ENCODE data around the gene FAM32A. TPM values are rescaled to one million over a fixed set of nuclear protein-coding genes. Genes with fewer than 3 reads are reported as not detected.
A peak's percentile ranks its signal among the peaks of the same experiment; 100 is the strongest.

Gene FAM32A
- total and polyA plus RNA-seq, 10 of the 15 experiments (the other 5 are each of a cell fraction or from before 2014, with no cell fraction given): 33.3 to 116 (median 71.9) TPM

DNA sequence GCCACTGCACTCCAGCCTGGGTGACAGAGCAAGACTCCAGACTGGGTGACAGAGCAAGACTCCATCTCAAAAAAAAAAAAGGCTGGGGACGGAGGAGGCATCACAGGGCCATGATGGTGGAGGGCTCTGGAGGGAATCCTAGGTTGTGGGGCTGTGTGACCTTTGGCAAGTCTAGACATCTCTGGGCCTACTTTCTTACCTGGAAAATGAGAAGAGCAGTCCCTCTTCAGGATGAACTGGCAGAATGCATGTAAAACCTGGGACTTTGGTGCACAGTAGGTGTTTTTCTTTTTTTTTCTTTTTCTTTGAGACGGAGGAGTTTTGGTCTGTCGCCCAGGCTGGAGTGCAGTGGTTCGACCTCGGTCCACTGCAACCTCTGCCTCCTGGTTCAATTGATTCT is 25.6 kb upstream of the FAM32A start:
- FAIRE-seq: peak; percentile 7
- ChIA-PET SMC1A (ENCODE audit: uncharacterized antibody, unreplicated experiment) (interaction anchor here (1.2 kb wide), 1 partner anchor 15 kb away, joined by 3 read pairs; no protein-coding TSS in a partner anchor), POLR2A (interaction anchor here (0.6 to 0.8 kb wide), 3 partner anchors 25 to 89 kb away, joined by 3 to 5 read pairs (median 4); no protein-coding TSS in a partner anchor), CTCF (no interaction called here), RAD21 (ENCODE audit: unreplicated experiment) (no interaction called here)
- in situ Hi-C loops (cut with MboI) (no loop called here), intact Hi-C loops (cut with micrococcal nuclease; ENCODE audit: unreplicated experiment) (no loop called here)
- no peak overlapping the region for H3K27ac ChIP-seq (ENCODE audit: control insufficient read depth, insufficient read depth)
- H3K4me2 ChIP-seq (ENCODE audit: control insufficient read depth, insufficient read depth): no peak overlapping the region
- no peak for DNase-seq (ENCODE audit: low read depth, low spot score)
- H3K79me2 ChIP-seq (ENCODE audit: control insufficient read depth, insufficient read depth, low read length): no peaks in the 10 kb centered on the region
- WGBS (ENCODE audit: insufficient coverage, insufficient replicate concordance, low lambda C conversion rate, missing lambda C conversion rate): 97% methylated on average over 5 of the region's 5 CpGs
- peaks cover 3% of the 10 kb centered on the region; the same call in 1 of the 2 replicates for H4K20me1 ChIP-seq (ENCODE audit: control insufficient read depth, insufficient read depth)
- no peak for TF ChIP-seq RAD21 (IDR thresholded peaks at IDR 0.05; ENCODE audit: insufficient read depth, low read depth, low read length)
- H3K4me3 ChIP-seq: no peak overlapping the region
- no peak overlapping the region for H2AFZ ChIP-seq (ENCODE audit: control insufficient read depth, low read depth, low read length)
- ATAC-seq: no peak
- H3K9me3 ChIP-seq (replicated peaks; ENCODE audit: control insufficient read depth, insufficient read depth, low read length): no peaks in the 10 kb centered on the region; the same call in 2 of the 3 replicates
- no TSS peak for BruUV-seq (replicated peaks)
- peaks cover 17 to 24% of the 10 kb centered on the region in 2 experiments for H3K36me3 ChIP-seq (ENCODE audit: control insufficient read depth in 2 of 2, insufficient read depth in 2 of 2, low read length in 1 of 2)
- H3K27me3 ChIP-seq (replicated peaks in 1 of 2; ENCODE audit: control insufficient read depth in 2 of 2, insufficient read depth in 2 of 2, low read length in 1 of 2): no peaks in the 10 kb centered on the region
- no peak overlapping the region for H3K9ac ChIP-seq (ENCODE audit: control insufficient read depth, insufficient read depth, low read length)
- peaks cover 24% of the 10 kb centered on the region for H3K4me1 ChIP-seq (ENCODE audit: control insufficient read depth, insufficient read depth, low read length)

DNA sequence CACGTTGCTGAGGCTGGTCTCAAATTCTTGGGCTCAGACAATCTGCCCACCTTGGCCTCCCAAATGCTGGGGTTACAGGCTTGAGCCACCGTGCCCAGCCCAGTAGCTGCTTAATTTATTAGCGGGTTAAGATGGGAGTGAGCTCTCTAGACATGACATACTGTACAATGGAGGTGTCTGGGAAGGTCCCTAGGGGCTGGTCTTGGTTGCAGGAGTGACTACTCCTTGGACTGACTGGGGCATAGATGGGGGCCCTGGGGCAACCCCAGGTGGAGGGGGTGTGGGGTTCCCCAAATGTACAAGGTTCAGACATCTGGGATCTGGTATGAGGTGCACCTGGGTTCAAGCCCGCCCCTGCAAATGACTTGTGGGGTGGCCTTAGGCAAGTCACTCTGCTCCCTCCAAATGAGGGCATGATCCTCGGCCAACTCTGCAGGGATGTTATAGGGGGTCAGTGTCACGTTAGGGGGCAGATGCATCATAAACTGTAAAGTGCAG is 24.7 kb upstream of the FAM32A start:
- Histone ChIP-seq H2AFZ (ENCODE audit: control insufficient read depth, low read depth, low read length) (no peak overlapping the region), H3K4me3 (no peak overlapping the region), H3K27me3 (replicated peaks in 1 of 2; ENCODE audit: control insufficient read depth in 2 of 2, insufficient read depth in 2 of 2, low read length in 1 of 2) (no peaks in the 10 kb centered on the region), H3K4me1 (ENCODE audit: control insufficient read depth, insufficient read depth, low read length) (peaks cover 15% of the 10 kb centered on the region), H3K9ac (ENCODE audit: control insufficient read depth, insufficient read depth, low read length) (no peak overlapping the region), H3K4me2 (ENCODE audit: control insufficient read depth, insufficient read depth) (no peak overlapping the region), H3K27ac (ENCODE audit: control insufficient read depth, insufficient read depth) (no peak overlapping the region; the same call in 1 of the 2 replicates), H4K20me1 (ENCODE audit: control insufficient read depth, insufficient read depth) (no peaks in the 10 kb centered on the region), H3K9me3 (replicated peaks; ENCODE audit: control insufficient read depth, insufficient read depth, low read length) (no peaks in the 10 kb centered on the region; the same call in 2 of the 3 replicates), H3K36me3 (ENCODE audit: control insufficient read depth in 2 of 2, insufficient read depth in 2 of 2, low read length in 1 of 2) (peaks cover 11 to 16% of the 10 kb centered on the region in 2 experiments), H3K79me2 (ENCODE audit: control insufficient read depth, insufficient read depth, low read length) (no peaks in the 10 kb centered on the region)
- POLR2A ChIA-PET: interaction anchor here (0.5 to 2.3 kb wide), 2 partner anchors 17 to 1364 kb away, joined by 3 to 12 read pairs; partner anchors contain the start of gene HSH2D
- RAD21 ChIA-PET (ENCODE audit: unreplicated experiment): no interaction called here
- intact Hi-C loops (cut with micrococcal nuclease; ENCODE audit: unreplicated experiment): no loop called here
- SMC1A ChIA-PET (ENCODE audit: uncharacterized antibody, unreplicated experiment): interaction anchor here (1.2 kb wide), 1 partner anchor 16 kb away, joined by 3 read pairs; no protein-coding TSS in a partner anchor
- DNase-seq (ENCODE audit: low read depth, low spot score) (no peak), ATAC-seq (peak; percentile 54), FAIRE-seq (no peak)
- BruUV-seq (replicated peaks): no TSS peak
- WGBS (ENCODE audit: insufficient coverage, insufficient replicate concordance, low lambda C conversion rate, missing lambda C conversion rate): 8% methylated on average over 6 of the region's 6 CpGs
- CTCF ChIA-PET: interaction anchor here (0.6 to 0.7 kb wide), 2 partner anchors 20 to 98 kb away, joined by 4 read pairs; no protein-coding TSS in a partner anchor
- in situ Hi-C loops (cut with MboI): no loop called here
- no peak for TF ChIP-seq MTA2 (IDR thresholded peaks at IDR 0.05; ENCODE audit: low read depth)
- no peak for TF ChIP-seq YY1 (IDR thresholded peaks at IDR 0.05; ENCODE audit: low read depth, low read length)
- no peak for TF ChIP-seq BCL11A (IDR thresholded peaks at IDR 0.05; ENCODE audit: low read depth, low read length)
- TF ChIP-seq MEF2B (IDR thresholded peaks at IDR 0.05; ENCODE audit: partially characterized antibody, poor library complexity, severe bottlenecking): peak; percentile 42
- 0 out of 2 replicates have a peak, but pooled peaks have one; percentile 26 for TF ChIP-seq IKZF1 (conservative IDR thresholded peaks at IDR 0.05)
- TF ChIP-seq POLR2A (IDR thresholded peaks at IDR 0.05; ENCODE audit: low read depth, low read length): peak; percentile 52
- TF ChIP-seq EP300 (IDR thresholded peaks at IDR 0.05; ENCODE audit: borderline replicate concordance in 1 of 2, control insufficient read depth in 1 of 2, low read depth in 2 of 2, low read length in 2 of 2): no peak
- no peak for TF ChIP-seq KDM1A (IDR thresholded peaks at IDR 0.05; ENCODE audit: borderline replicate concordance)
